ENCODE measurements around the gene KDM6B.

Gene KDM6B

GRCh38 chr17:7841396-7841914 is 7.4 kb downstream of the KDM6B start:
- DNase-seq: peak; percentile 80

- DNase-seq: peak; percentile 71
Measured at GRCh38 chr17:7841915-7842379, 7.9 kb downstream of the KDM6B start.

GRCh38 chr17:7842380-7843256 is 8.6 kb downstream of the KDM6B start:
- peak; percentile 92 for DNase-seq

- no peak for DNase-seq
Measured at GRCh38 chr17:7843257-7843535, 9.2 kb downstream of the KDM6B start.

GRCh38 chr17:7843536-7844291 is 9.7 kb downstream of the KDM6B start:
- peak; percentile 79 for DNase-seq

- DNase-seq: peak; percentile 95
Measured at GRCh38 chr17:7844292-7845154, 10.5 kb downstream of the KDM6B start.

GRCh38 chr17:7845359-7846062 is 11.5 kb downstream of the KDM6B start:
- no peak for DNase-seq

- DNase-seq: no peak
Measured at GRCh38 chr17:7846063-7846735, 12.2 kb downstream of the KDM6B start.

GRCh38 chr17:7846765-7847661 is 13.0 kb downstream of the KDM6B start:
- no peak for DNase-seq

- DNase-seq: no peak
Measured at GRCh38 chr17:7848131-7848579, 14.1 kb downstream of the KDM6B start.

GRCh38 chr17:7848739-7849129 is 14.7 kb downstream of the KDM6B start:
- DNase-seq: no peak

GRCh38 chr17:7849130-7849750 is 15.2 kb downstream of the KDM6B start:
- no peak for DNase-seq

- DNase-seq: no peak
Measured at GRCh38 chr17:7849751-7850504, 15.9 kb downstream of the KDM6B start.

GRCh38 chr17:7850701-7851437 is 16.9 kb downstream of the KDM6B start:
- no peak for DNase-seq

- DNase-seq: peak; percentile 74
Measured at GRCh38 chr17:7851438-7852261, 17.6 kb downstream of the KDM6B start.

GRCh38 chr17:7852262-7852670 is 18.2 kb downstream of the KDM6B start:
- DNase-seq: no peak

GRCh38 chr17:7852919-7853690 is 19.1 kb downstream of the KDM6B start:
- no peak for DNase-seq

All from NCI-H226 (cell line).